ENCODE results near the gene HHIP. TPM values are rescaled to one million over a fixed set of nuclear protein-coding genes. Genes with fewer than 3 reads are reported as not detected.
A peak's percentile ranks its signal among the peaks of the same experiment; 100 is the strongest.

The HHIP gene
- total RNA-seq, 1 donor from 2014 or later = not detected

GRCh38 chr4:144699565-144699964 lies 53.6 kb downstream of the HHIP start:
- intact Hi-C loops (cut with DNase I) = no loop called here
- ATAC-seq (ENCODE audit: poor library complexity) (no peak), DNase-seq (no peak)

GRCh38 chr4:144701683-144702233 lies 55.8 kb downstream of the HHIP start:
- intact Hi-C loops (cut with DNase I) = no loop called here
- DNase-seq (no peak), ATAC-seq (ENCODE audit: poor library complexity) (no peak)

- ATAC-seq (ENCODE audit: poor library complexity) (no peak), DNase-seq (no peak)
- intact Hi-C loops (cut with DNase I) = no loop called here
Observed at GRCh38 chr4:144703494-144703893, 57.5 kb downstream of the HHIP start.

- ATAC-seq (ENCODE audit: poor library complexity) (no peak), DNase-seq (no peak)
- intact Hi-C loops (cut with DNase I) = no loop called here
Observed at GRCh38 chr4:144705601-144706590, 59.9 kb downstream of the HHIP start.

GRCh38 chr4:144709159-144709558 lies 63.2 kb downstream of the HHIP start:
- intact Hi-C loops (cut with DNase I) = no loop called here
- DNase-seq = no peak
- no peak for ATAC-seq (ENCODE audit: poor library complexity)

GRCh38 chr4:144709793-144710525 lies 64.0 kb downstream of the HHIP start:
- intact Hi-C loops (cut with DNase I) = no loop called here
- peak; percentile 58 for ATAC-seq (ENCODE audit: poor library complexity)
- DNase-seq = no peak

GRCh38 chr4:144710526-144710912 lies 64.6 kb downstream of the HHIP start:
- no peak for DNase-seq
- intact Hi-C loops (cut with DNase I) = no loop called here
- no peak for ATAC-seq (ENCODE audit: poor library complexity)

GRCh38 chr4:144711700-144712456 lies 65.9 kb downstream of the HHIP start:
- DNase-seq = no peak
- ATAC-seq (ENCODE audit: poor library complexity) = no peak
- intact Hi-C loops (cut with DNase I) = no loop called here

GRCh38 chr4:144712775-144713174 lies 66.8 kb downstream of the HHIP start:
- ATAC-seq (ENCODE audit: poor library complexity) (no peak), DNase-seq (no peak)
- intact Hi-C loops (cut with DNase I) = no loop called here

GRCh38 chr4:144714166-144714565 lies 68.2 kb downstream of the HHIP start:
- DNase-seq = no peak
- intact Hi-C loops (cut with DNase I) = no loop called here
- ATAC-seq (ENCODE audit: poor library complexity) = no peak

GRCh38 chr4:144715230-144715629 lies 69.3 kb downstream of the HHIP start:
- intact Hi-C loops (cut with DNase I) = no loop called here
- DNase-seq (no peak), ATAC-seq (ENCODE audit: poor library complexity) (no peak)

GRCh38 chr4:144716778-144717177 lies 70.8 kb downstream of the HHIP start:
- DNase-seq (no peak), ATAC-seq (ENCODE audit: poor library complexity) (no peak)
- intact Hi-C loops (cut with DNase I) = no loop called here

- DNase-seq (no peak), ATAC-seq (ENCODE audit: poor library complexity) (no peak)
- intact Hi-C loops (cut with DNase I) = no loop called here
Observed at GRCh38 chr4:144718958-144719512, 73.1 kb downstream of the HHIP start.

GRCh38 chr4:144720491-144720890 lies 74.5 kb downstream of the HHIP start:
- DNase-seq = no peak
- no peak for ATAC-seq (ENCODE audit: poor library complexity)
- intact Hi-C loops (cut with DNase I) = no loop called here

GRCh38 chr4:144721994-144722393 lies 76.0 kb downstream of the HHIP start:
- DNase-seq (no peak), ATAC-seq (ENCODE audit: poor library complexity) (no peak)
- intact Hi-C loops (cut with DNase I) = no loop called here

GRCh38 chr4:144723471-144723870 lies 77.5 kb downstream of the HHIP start:
- DNase-seq = no peak
- intact Hi-C loops (cut with DNase I) = no loop called here
- no peak for ATAC-seq (ENCODE audit: poor library complexity)

- ATAC-seq (ENCODE audit: poor library complexity) (no peak), DNase-seq (no peak)
- intact Hi-C loops (cut with DNase I) = no loop called here
Observed at GRCh38 chr4:144729175-144729574, 83.2 kb downstream of the HHIP start.

- no peak for ATAC-seq (ENCODE audit: poor library complexity)
- intact Hi-C loops (cut with DNase I) = no loop called here
- DNase-seq = no peak
Observed at GRCh38 chr4:144732584-144733428, 86.8 kb downstream of the HHIP start.
